T-cell (primary cell): ENCODE data around the gene AMTN. TPM values are rescaled to one million over a fixed set of nuclear protein-coding genes. Genes with fewer than 3 reads are reported as not detected.
"Not testable (repeated sequence)": the region's sequence is repeated elsewhere in the genome, so short reads cannot be mapped to it uniquely, and the experiment has no call there.

Experiments
- ATAC-seq, 4 experiments: fragments of 200-7000 bp in 3 of 4; fragments of 150-1000 bp in 1 of 4; cut with Tn5 transposase; replicated peaks in 1 of 4; 1 replicate in 3 of 4; 2 replicates in 1 of 4; pipeline ENCODE4 v1.10.0; 2021; ENCODE audit warnings: moderate library complexity in 3 of 4, mild to moderate bottlenecking in 2 of 4, moderate number of reproducible peaks in 1 of 4
- CTCF ChIA-PET, 2 donors: fragments of 300-600 bp; sonication (Branson Sonifier 250); formaldehyde crosslinking; loops; one replicate each; lab custom pipeline; 2022; ENCODE audit warnings: antibody characterized with exemption in 2 of 2; lab: Charles Lee
- POLR2A ChIA-PET, 2 donors: fragments of 300-600 bp; sonication (Branson Sonifier 250); formaldehyde crosslinking; loops; one replicate each; lab custom pipeline; 2022; ENCODE audit warnings: antibody characterized with exemption in 2 of 2; lab: Charles Lee
- DNase-seq, 35 experiments: peaks; one replicate each; pipeline versions ENCODE4 v3.0.0 to v3.0.0-alpha.2; 2013 to 2023
- H3K27ac ChIP-seq: one replicate; pipeline ENCODE4 v1.5.1; 2013; ENCODE audit warnings: low read length
- H3K27me3 ChIP-seq, 2 experiments: replicated peaks in 1 of 2; 1 replicate in 1 of 2; 2 replicates in 1 of 2; pipeline versions ENCODE4 v1.6.1 to v1.7.0; 2013; ENCODE audit warnings: low read length in 1 of 2, mixed read lengths in 1 of 2; ENCODE audit not compliant: control insufficient read depth in 2 of 2, insufficient read depth in 2 of 2; ENCODE audit errors: extremely low read depth in 1 of 2
- H3K36me3 ChIP-seq, 2 donors: 1 replicate in 1 of 2; 2 replicates in 1 of 2; pipeline versions ENCODE4 v1.6.1 to v1.7.0; 2013; ENCODE audit warnings: low read length in 1 of 2; ENCODE audit not compliant: control insufficient read depth in 2 of 2, insufficient read depth in 1 of 2; ENCODE audit errors: extremely low read depth in 1 of 2
- H3K4me1 ChIP-seq, 2 experiments: 1 replicate in 1 of 2; 2 replicates in 1 of 2; pipeline versions ENCODE4 v1.6.1 to v1.7.0; 2013; ENCODE audit warnings: low read length in 2 of 2, mixed read lengths in 1 of 2; ENCODE audit not compliant: insufficient read depth in 2 of 2, control insufficient read depth in 1 of 2; ENCODE audit errors: extremely low read depth in 1 of 2
- H3K4me3 ChIP-seq, 2 donors: 1 replicate in 1 of 2; 2 replicates in 1 of 2; pipeline versions ENCODE4 v1.5.1 to v1.7.0; 2013; ENCODE audit warnings: mild to moderate bottlenecking in 2 of 2, low read length in 1 of 2, moderate library complexity in 1 of 2; ENCODE audit not compliant: control insufficient read depth in 1 of 2; ENCODE audit errors: extremely low read depth in 1 of 2
- H3K9me3 ChIP-seq: 2 replicates; pipeline ENCODE4 v1.7.0; 2013
- H3K27ac Mint-ChIP-seq, 2 donors: one replicate each; pipeline ENCODE4 v1.8.0; 2020 to 2021; ENCODE audit warnings: mild to moderate bottlenecking in 2 of 2, mixed read lengths in 2 of 2
- H3K27me3 Mint-ChIP-seq, 2 donors: one replicate each; pipeline ENCODE4 v1.8.0; 2021 to 2022; ENCODE audit warnings: mixed read lengths in 2 of 2
- H3K36me3 Mint-ChIP-seq: one replicate; pipeline ENCODE4 v1.8.0; 2021; ENCODE audit warnings: mixed read lengths
- H3K4me1 Mint-ChIP-seq, 3 donors: one replicate each; pipeline ENCODE4 v1.8.0; 2020 to 2022; ENCODE audit warnings: mixed read lengths in 3 of 3, mild to moderate bottlenecking in 1 of 3
- H3K4me3 Mint-ChIP-seq, 3 donors: one replicate each; pipeline ENCODE4 v1.8.0; 2020 to 2022; ENCODE audit warnings: mild to moderate bottlenecking in 3 of 3, mixed read lengths in 3 of 3, moderate library complexity in 3 of 3
- H3K9me3 Mint-ChIP-seq, 3 donors: one replicate each; pipeline ENCODE4 v1.8.0; 2020 to 2022; ENCODE audit warnings: mixed read lengths in 3 of 3
- WGBS: methylation state at CpG from one replicate; pipeline ENCODE4 v1.1.5; 2013; ENCODE audit warnings: missing lambda C conversion rate; ENCODE audit not compliant: insufficient coverage; 5-methylcytosine and 5-hydroxymethylcytosine counted together
- total RNA-seq, 35 experiments: library from RNA in 6 of 35; stranded (reverse) in 6 of 35; fragments of 120-200 nt in 1 of 35; gene quantifications; one replicate each; pipeline versions ENCODE4 v1.2.1 to v1.2.4 and lab custom pipeline; 2013 to 2026

AMTN gene, protein sequence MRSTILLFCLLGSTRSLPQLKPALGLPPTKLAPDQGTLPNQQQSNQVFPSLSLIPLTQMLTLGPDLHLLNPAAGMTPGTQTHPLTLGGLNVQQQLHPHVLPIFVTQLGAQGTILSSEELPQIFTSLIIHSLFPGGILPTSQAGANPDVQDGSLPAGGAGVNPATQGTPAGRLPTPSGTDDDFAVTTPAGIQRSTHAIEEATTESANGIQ
- total RNA-seq (not detected), total RNA-seq (lab: John Stamatoyannopoulos, UW) (0 reads per million in 29 experiments)
- total RNA-seq (2013) = not detected

DNA sequence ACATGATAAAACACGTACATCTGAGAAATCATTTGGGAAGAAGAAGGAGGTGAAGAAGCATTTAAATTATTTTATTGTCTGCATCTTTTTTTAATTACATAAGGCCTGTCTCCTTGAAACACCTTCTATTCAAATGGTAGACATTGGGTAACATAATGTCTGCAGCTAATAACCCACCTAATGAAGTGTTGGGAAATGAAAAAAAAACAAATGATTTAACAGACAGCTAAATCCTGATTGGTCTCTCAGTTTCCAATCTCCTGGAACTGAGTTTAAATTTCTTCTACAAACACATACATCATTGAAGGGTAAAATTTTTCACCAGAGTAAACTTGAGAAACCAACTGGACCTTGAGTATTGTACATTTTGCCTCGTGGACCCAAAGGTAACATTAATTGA, at the start of gene AMTN:
Gene AMTN, plus strand, starts transcription at position 301 of the 400 bp plus-strand sequence. CDS start 209 bp downstream, outside the sequence.
- no CpG with 5 or more reads among the region's 2 CpGs for WGBS
- ChIA-PET POLR2A (no interaction called here), CTCF (no interaction called here)

DNA sequence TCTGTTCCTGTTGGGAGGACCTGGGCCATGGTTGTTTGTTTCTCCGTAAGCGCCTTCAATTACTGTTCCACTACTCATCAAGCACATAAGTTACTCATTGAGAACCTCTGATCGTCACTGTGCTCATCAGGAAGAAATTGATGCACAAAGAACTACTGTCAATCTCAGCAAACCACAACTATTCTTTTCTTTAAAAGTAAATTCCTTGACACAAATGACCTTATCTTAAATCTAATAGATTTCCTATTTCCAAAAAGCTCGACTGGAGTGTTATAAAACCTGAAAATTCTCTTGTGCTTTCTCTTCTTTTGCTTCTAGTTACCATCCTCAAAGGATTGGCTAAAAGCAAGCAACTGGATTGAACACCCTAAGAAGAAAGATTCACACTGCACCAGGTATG, 46.5 kb upstream of the AMTN start, which contains the start of gene MUC7:
Gene MUC7, plus strand, starts transcription at position 301 of the 400 bp plus-strand sequence. CDS start 1,825 bp downstream, outside the sequence.
- DNase-seq = no peak
- ATAC-seq = no peak
- Mint-ChIP-seq H3K4me3 (no peak within 1 kb of the TSS), H3K27me3 (peaks cover 0 to 4% of the 10 kb centered on the region in 2 donors), H3K9me3 (peaks cover 5 to 16% (median 9%) of the 10 kb centered on the region in 3 donors), H3K4me1 (no peaks in the 10 kb centered on the region), H3K36me3 (no peaks in the 10 kb centered on the region), H3K27ac (no peak within 1 kb of the TSS)
- no peak within 1 kb of the TSS for H3K4me3 ChIP-seq
- POLR2A ChIA-PET = no interaction called here
- no peaks in the 10 kb centered on the region for H3K36me3 ChIP-seq
- H3K27ac ChIP-seq = no peak within 1 kb of the TSS
- no peaks in the 10 kb centered on the region for H3K9me3 ChIP-seq
- CTCF ChIA-PET = no interaction called here
- WGBS = 79% methylated on average over 2 of the region's 4 CpGs
- H3K4me1 ChIP-seq = no peaks in the 10 kb centered on the region
- no peaks in the 10 kb centered on the region for H3K27me3 ChIP-seq

More for the DNA sequence above, at the start of gene AMTN:
- DNase-seq (no peak), ATAC-seq (no peak)
- H3K27ac Mint-ChIP-seq = no peak within 1 kb of the TSS
- Histone ChIP-seq H3K9me3 (no peaks in the 10 kb centered on the region), H3K4me1 (no peaks in the 10 kb centered on the region), H3K4me3 (no peak within 1 kb of the TSS), H3K36me3 (no peaks in the 10 kb centered on the region), H3K27me3 (peaks cover 0 to 4% of the 10 kb centered on the region in 2 experiments), H3K27ac (no peak within 1 kb of the TSS)
- H3K27me3 Mint-ChIP-seq = peaks cover 13 to 14% of the 10 kb centered on the region in 2 donors
- no peaks in the 10 kb centered on the region for H3K4me1 Mint-ChIP-seq
- H3K9me3 Mint-ChIP-seq = no peaks in the 10 kb centered on the region
- no peak within 1 kb of the TSS for H3K4me3 Mint-ChIP-seq
- H3K36me3 Mint-ChIP-seq = no peaks in the 10 kb centered on the region

DNA sequence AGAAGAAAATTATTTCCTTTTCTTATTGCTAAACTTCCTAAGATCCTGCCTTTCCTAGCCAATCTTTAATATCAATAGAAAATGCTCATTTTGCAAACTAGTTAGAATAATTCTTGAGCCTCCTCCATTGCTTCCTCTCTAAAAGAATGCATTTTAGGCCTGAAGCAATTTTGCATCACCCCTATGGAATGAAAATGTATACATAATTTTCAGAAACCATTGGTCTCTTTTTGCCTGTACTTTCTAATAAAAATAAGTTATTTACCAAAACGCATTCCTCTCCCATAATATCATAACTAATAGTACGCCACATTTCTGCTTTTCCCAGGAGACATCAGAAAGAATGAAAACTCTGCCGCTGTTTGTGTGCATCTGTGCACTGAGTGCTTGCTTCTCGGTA, 44.7 kb upstream of the AMTN start:
- ChIA-PET CTCF (no interaction called here), POLR2A (no interaction called here)
- Mint-ChIP-seq H3K36me3 (no peaks in the 10 kb centered on the region), H3K27ac (no peak overlapping the region), H3K4me3 (no peak overlapping the region), H3K9me3 (peaks cover 4 to 10% (median 4%) of the 10 kb centered on the region in 3 donors), H3K27me3 (peaks cover 0 to 7% of the 10 kb centered on the region in 2 donors), H3K4me1 (no peaks in the 10 kb centered on the region)
- H3K9me3 ChIP-seq = no peaks in the 10 kb centered on the region
- H3K4me3 ChIP-seq = no peak overlapping the region
- WGBS = 80% methylated on average over 2 of the region's 4 CpGs
- ATAC-seq (no peak), DNase-seq (no peak)
- H3K27me3 ChIP-seq = no peaks in the 10 kb centered on the region
- no peaks in the 10 kb centered on the region for H3K36me3 ChIP-seq
- no peaks in the 10 kb centered on the region for H3K4me1 ChIP-seq
- H3K27ac ChIP-seq = no peak overlapping the region

DNA sequence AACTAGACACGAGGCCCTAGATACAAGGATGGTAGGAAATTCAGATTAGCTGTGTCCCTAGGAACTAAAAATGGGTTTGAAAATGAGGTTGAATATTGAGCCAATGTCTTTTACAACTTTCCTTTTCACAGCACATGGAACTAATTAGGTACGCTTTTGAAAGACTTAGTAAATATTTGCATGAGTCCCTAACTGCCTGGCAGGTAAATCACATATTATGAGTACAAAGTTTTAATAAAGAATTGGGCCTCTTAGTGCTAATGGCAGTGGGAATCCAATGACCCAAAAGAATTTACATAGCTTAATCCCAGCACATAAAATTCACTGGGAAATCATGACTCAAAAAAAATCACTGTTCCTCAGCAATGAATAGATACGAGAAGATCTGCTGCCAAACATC, 29.6 kb upstream of the AMTN start:
- Mint-ChIP-seq H3K27ac (no peak overlapping the region), H3K9me3 (no peaks in the 10 kb centered on the region), H3K36me3 (no peaks in the 10 kb centered on the region), H3K4me3 (no peak overlapping the region), H3K4me1 (no peaks in the 10 kb centered on the region), H3K27me3 (peaks cover 4 to 9% of the 10 kb centered on the region in 2 donors)
- Histone ChIP-seq H3K36me3 (no peaks in the 10 kb centered on the region), H3K4me3 (no peak overlapping the region), H3K27ac (no peak overlapping the region), H3K4me1 (no peaks in the 10 kb centered on the region), H3K27me3 (no peaks in the 10 kb centered on the region), H3K9me3 (no peaks in the 10 kb centered on the region)
- WGBS = no CpG with 5 or more reads among the region's 3 CpGs
- no peak for ATAC-seq
- no peak for DNase-seq
- ChIA-PET POLR2A (no interaction called here), CTCF (no interaction called here)

DNA sequence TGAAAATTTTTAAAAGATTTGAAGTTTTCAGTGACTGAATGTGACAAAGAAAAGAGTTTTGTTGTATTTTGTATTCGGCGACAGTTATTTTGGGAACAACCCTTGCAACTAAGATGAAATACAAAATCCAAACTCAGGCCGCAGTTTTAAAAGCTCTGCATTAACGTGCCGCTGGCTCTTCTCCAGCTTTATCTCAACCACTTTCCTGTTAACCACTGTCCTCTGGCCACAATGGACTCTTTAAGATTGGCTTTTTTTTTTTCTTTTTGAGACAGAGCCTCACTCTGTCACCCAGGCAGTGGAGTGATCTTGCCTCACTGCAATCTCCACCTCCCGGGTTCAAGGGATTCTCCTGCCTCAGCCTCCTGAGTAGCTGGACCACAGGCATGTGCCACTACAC, 22.1 kb upstream of the AMTN start:
- no peak overlapping the region for H3K27ac ChIP-seq
- H3K36me3 Mint-ChIP-seq = no peaks in the 10 kb centered on the region
- H3K4me1 ChIP-seq = no peaks in the 10 kb centered on the region
- WGBS = no CpG with 5 or more reads among the region's 6 CpGs
- no peak overlapping the region for H3K27ac Mint-ChIP-seq
- no peak for DNase-seq
- H3K9me3 ChIP-seq = no peaks in the 10 kb centered on the region
- H3K4me3 ChIP-seq = no peak overlapping the region
- ChIA-PET POLR2A (no interaction called here), CTCF (no interaction called here)
- H3K4me3 Mint-ChIP-seq = no peak overlapping the region
- peaks cover 4 to 14% of the 10 kb centered on the region in 2 donors for H3K27me3 Mint-ChIP-seq
- no peaks in the 10 kb centered on the region for H3K9me3 Mint-ChIP-seq
- no peaks in the 10 kb centered on the region for H3K36me3 ChIP-seq
- ATAC-seq = no peak
- H3K4me1 Mint-ChIP-seq = no peaks in the 10 kb centered on the region
- no peaks in the 10 kb centered on the region for H3K27me3 ChIP-seq

DNA sequence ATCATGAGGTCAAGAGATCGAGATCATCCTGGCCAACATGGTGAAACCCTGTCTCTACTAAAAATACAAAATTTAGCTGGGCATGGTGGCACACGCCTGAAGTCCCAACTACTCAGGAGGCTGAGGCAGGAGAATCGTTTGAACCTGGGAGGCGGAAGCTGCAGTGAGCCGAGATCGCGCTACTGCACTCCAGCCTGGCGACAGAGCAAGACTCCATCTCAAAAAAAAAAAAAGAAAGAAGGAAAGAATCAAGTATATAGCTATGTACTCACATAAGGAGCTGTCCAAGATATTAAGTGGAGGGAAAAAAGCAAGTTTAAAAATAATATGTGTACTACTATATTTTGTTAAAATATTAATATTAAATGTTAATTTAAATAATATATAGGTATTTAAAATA, 16.5 kb upstream of the AMTN start:
- H3K27ac ChIP-seq, POLR2A ChIA-PET: not testable (repeated sequence)

More for the DNA sequence above, 16.5 kb upstream of the AMTN start:
- H3K27me3 ChIP-seq, H3K9me3 ChIP-seq, H3K4me3 Mint-ChIP-seq, H3K4me3 ChIP-seq, H3K4me1 Mint-ChIP-seq, H3K9me3 Mint-ChIP-seq, ATAC-seq, H3K27me3 Mint-ChIP-seq, H3K36me3 Mint-ChIP-seq, DNase-seq, H3K36me3 ChIP-seq, H3K4me1 ChIP-seq, H3K27ac Mint-ChIP-seq: not testable (repeated sequence)
- no CpG with 5 or more reads among the region's 8 CpGs for WGBS
- CTCF ChIA-PET = interaction anchor here (0.7 to 2.1 kb wide), 4 partner anchors 8 to 1320 kb away, joined by 3 to 9 read pairs (median 4); no protein-coding TSS in a partner anchor
